Esophagus squamous epithelium (tissue), 5 donors: ENCODE data around the gene C10orf53. TPM values are rescaled to one million over a fixed set of nuclear protein-coding genes. Genes with fewer than 3 reads are reported as not detected.

Source experiments
- DNase-seq: peaks from one replicate; lab custom pipeline; 2025; lab: John Stamatoyannopoulos, UW
- H3K27ac ChIP-seq, 4 donors: fragments of 200-600 bp; sonication (generic); one replicate each; pipeline ENCODE4 v1.5.1; 2016 to 2019; ENCODE audit warnings: mild to moderate bottlenecking in 1 of 4
- H3K27me3 ChIP-seq, 4 donors: fragments of 200-600 bp; sonication (generic); 1 replicate in 3 of 4; 2 replicates in 1 of 4; pipeline versions ENCODE4 v1.5.1 to v1.6.0; 2017 to 2021; ENCODE audit warnings: antibody characterized with exemption in 1 of 4
- H3K36me3 ChIP-seq, 3 donors: fragments of 200-600 bp; sonication (generic); one replicate each; pipeline ENCODE4 v1.5.1; 2016 to 2019
- H3K4me1 ChIP-seq, 3 donors: fragments of 200-600 bp; sonication (generic); one replicate each; pipeline ENCODE4 v1.5.1; 2017 to 2019
- H3K4me3 ChIP-seq, 4 donors: fragments of 200-600 bp; sonication (generic); 1 replicate in 3 of 4; 2 replicates in 1 of 4; pipeline ENCODE4 v1.5.1; 2016 to 2019; ENCODE audit warnings: mild to moderate bottlenecking in 2 of 4, moderate library complexity in 1 of 4
- H3K9me3 ChIP-seq, 3 donors: fragments of 200-600 bp; sonication (generic); one replicate each; pipeline ENCODE4 v1.5.1; 2016 to 2019
- CTCF ChIP-seq, 6 experiments: fragments of 450-650 bp in 4 of 6; fragments of 200-600 bp in 2 of 6; sonication (generic) in 2 of 6; IDR thresholded peaks; one replicate each; pipeline ENCODE4 v1.5.1; 2016 to 2019; ENCODE audit warnings: antibody characterized with exemption in 6 of 6, mild to moderate bottlenecking in 4 of 6, moderate library complexity in 4 of 6
- POLR2A ChIP-seq, 4 donors: fragments of 450-650 bp; IDR thresholded peaks; one replicate each; pipeline ENCODE4 v1.6.1; 2017; ENCODE audit warnings: antibody characterized with exemption in 4 of 4, mild to moderate bottlenecking in 4 of 4, moderate library complexity in 3 of 4
- WGBS, 2 donors: methylation state at CpG; one replicate each; pipeline ENCODE4 v1.1.5; 2018; 5-methylcytosine and 5-hydroxymethylcytosine counted together
- intact Hi-C: fragments of 100-400 bp; cut with DNase I; formaldehyde crosslinking; loops from one replicate; pipeline ENCODE4 v1.15.0; 2022
- total RNA-seq, 4 donors: library from RNA; depleted of rRNA; stranded (reverse); fragments of >200 nt; gene quantifications; one replicate each; pipeline ENCODE4 v1.1.0, GENCODE V29; 2016
- donor health status: DM: yes; HTN: yes; CAD: no.

Gene C10orf53
- total RNA-seq, 4 donors from 2014 or later, result not detected

GRCh38 chr10:49741108-49741995, 61.9 kb downstream of the C10orf53 start:
- Histone ChIP-seq H3K4me3 (no peak overlapping the region), H3K9me3 (no peaks in the 10 kb centered on the region), H3K36me3 (no peaks in the 10 kb centered on the region), H3K4me1 (no peaks in the 10 kb centered on the region), H3K27me3 (no peaks in the 10 kb centered on the region), H3K27ac (no peak overlapping the region)
- intact Hi-C loops, result no loop called here
- TF ChIP-seq CTCF (IDR thresholded peaks at IDR 0.05) (no peak), POLR2A (IDR thresholded peaks at IDR 0.05) (no peak)
- 21 to 43% methylated on average over 2 to 3 of the region's 7 CpGs for WGBS, 2 donors
- DNase-seq, result no peak

GRCh38 chr10:49742683-49743463, 63.4 kb downstream of the C10orf53 start:
- no peak overlapping the region for H3K4me3 ChIP-seq
- intact Hi-C loops, result no loop called here
- 75 to 87% methylated on average over 4 to 10 of the region's 23 CpGs for WGBS, 2 donors
- TF ChIP-seq POLR2A (IDR thresholded peaks at IDR 0.05) (no peak), CTCF (IDR thresholded peaks at IDR 0.05) (no peak)
- H3K4me1 ChIP-seq, result no peaks in the 10 kb centered on the region
- H3K9me3 ChIP-seq, result no peaks in the 10 kb centered on the region
- no peaks in the 10 kb centered on the region for H3K27me3 ChIP-seq
- H3K27ac ChIP-seq, result no peak overlapping the region
- no peaks in the 10 kb centered on the region for H3K36me3 ChIP-seq
- no peak for DNase-seq

GRCh38 chr10:49743464-49744075, 64.1 kb downstream of the C10orf53 start:
- H3K36me3 ChIP-seq, result no peaks in the 10 kb centered on the region
- WGBS, 2 donors, result 74 to 82% methylated on average over 6 to 14 of the region's 19 CpGs
- H3K27me3 ChIP-seq, result no peaks in the 10 kb centered on the region

GRCh38 chr10:49744091-49744685, 64.7 kb downstream of the C10orf53 start:
- Histone ChIP-seq H3K36me3 (no peaks in the 10 kb centered on the region), H3K4me1 (no peaks in the 10 kb centered on the region), H3K27ac (no peak overlapping the region), H3K27me3 (no peaks in the 10 kb centered on the region), H3K9me3 (no peaks in the 10 kb centered on the region), H3K4me3 (no peak overlapping the region)
- TF ChIP-seq CTCF (IDR thresholded peaks at IDR 0.05) (no peak), POLR2A (IDR thresholded peaks at IDR 0.05) (no peak)
- intact Hi-C loops, result no loop called here
- DNase-seq, result no peak
- 40 to 67% methylated on average over 1 of the region's 6 CpGs for WGBS, 2 donors

More at GRCh38 chr10:49743464-49744075, 64.1 kb downstream of the C10orf53 start:
- Histone ChIP-seq H3K27ac (no peak overlapping the region), H3K4me3 (no peak overlapping the region), H3K9me3 (no peaks in the 10 kb centered on the region), H3K4me1 (no peaks in the 10 kb centered on the region)
- TF ChIP-seq POLR2A (IDR thresholded peaks at IDR 0.05) (no peak), CTCF (IDR thresholded peaks at IDR 0.05) (no peak)
- intact Hi-C loops, result no loop called here
- no peak for DNase-seq
